Upper lobe of left lung (tissue), 6 donors: ENCODE results near the gene CDKN1C. TPM values are rescaled to one million over a fixed set of nuclear protein-coding genes. Genes with fewer than 3 reads are reported as not detected.

Source experiments
- ATAC-seq, 2 donors: fragments of 200-7000 bp; cut with Tn5 transposase; one replicate each; pipeline ENCODE4 v1.9.1; 2022; ENCODE audit warnings: mild to moderate bottlenecking in 2 of 2, moderate library complexity in 2 of 2; ENCODE audit not compliant: low FRiP score in 2 of 2
- DNase-seq, 2 donors: peaks; one replicate each; pipeline ENCODE4 v3.0.0-alpha.2; 2019 to 2020
- H3K27ac ChIP-seq, 4 donors: fragments of 200-600 bp; sonication (generic); one replicate each; pipeline ENCODE4 v1.5.1; 2016 to 2019
- H3K27me3 ChIP-seq, 4 donors: fragments of 200-600 bp; sonication (generic); one replicate each; pipeline ENCODE4 v1.5.1; 2017 to 2019
- H3K36me3 ChIP-seq, 4 donors: fragments of 200-600 bp; sonication (generic); one replicate each; pipeline ENCODE4 v1.5.1; 2016 to 2019
- H3K4me1 ChIP-seq, 4 donors: fragments of 200-600 bp; sonication (generic); one replicate each; pipeline ENCODE4 v1.5.1; 2018 to 2019
- H3K4me3 ChIP-seq, 4 donors: fragments of 200-600 bp; sonication (generic); one replicate each; pipeline ENCODE4 v1.5.1; 2017 to 2019; ENCODE audit warnings: mild to moderate bottlenecking in 2 of 4, moderate library complexity in 1 of 4
- H3K9me3 ChIP-seq, 4 donors: fragments of 200-600 bp; sonication (generic); one replicate each; pipeline ENCODE4 v1.5.1; 2018 to 2019
- CTCF ChIP-seq, 6 experiments: fragments of 450-650 bp in 4 of 6; fragments of 200-600 bp in 2 of 6; sonication (generic) in 2 of 6; IDR thresholded peaks; one replicate each; pipeline ENCODE4 v1.5.1; 2016 to 2019; ENCODE audit warnings: antibody characterized with exemption in 6 of 6
- EP300 ChIP-seq, 4 donors: sonication (generic); formaldehyde crosslinking; IDR thresholded peaks; one replicate each; pipeline ENCODE4 v1.5.1; 2017; ENCODE audit warnings: antibody characterized with exemption in 4 of 4, control low read depth in 2 of 4
- POLR2A ChIP-seq, 4 donors: fragments of 450-650 bp; IDR thresholded peaks; one replicate each; pipeline ENCODE4 v1.5.1; 2016 to 2017; ENCODE audit warnings: antibody characterized with exemption in 4 of 4, mild to moderate bottlenecking in 2 of 4
- POLR2AphosphoS5 ChIP-seq, 2 donors: sonication (generic); formaldehyde crosslinking; IDR thresholded peaks; one replicate each; pipeline ENCODE4 v1.5.1; 2017; ENCODE audit warnings: antibody characterized with exemption in 2 of 2
- WGBS, 2 donors: methylation state at CpG; one replicate each; pipeline ENCODE4 v1.1.5; 2017 to 2018; 5-methylcytosine and 5-hydroxymethylcytosine counted together
- total RNA-seq, 6 donors: library from RNA; depleted of rRNA in 4 of 6; stranded (reverse); fragments of >200 nt in 4 of 6; gene quantifications; one replicate each; pipeline versions ENCODE4 v1.1.0 to v1.2.1, GENCODE V29; 2016 to 2021
- donor health status: DM: no; HTN: no; CAD: no; lungs with moderate emphysema.
- donor health status: DM: no; HTN: yes; CAD: no; lungs with severe emphysema.

Gene CDKN1C
- total RNA-seq, 6 donors from 2014 or later = 23.4 to 71.9 (median 33.6) TPM

GRCh38 chr11:2867722-2868505 lies 17.7 kb downstream of the CDKN1C start:
- peak overlapping the region in 1 of 4 donors; percentile 48 for H3K27ac ChIP-seq
- 50 to 54% methylated on average over 25 of the region's 25 CpGs for WGBS, 2 donors
- TF ChIP-seq POLR2A (IDR thresholded peaks at IDR 0.05) = no peak
- TF ChIP-seq CTCF (IDR thresholded peaks at IDR 0.05) = no peak
- TF ChIP-seq POLR2AphosphoS5 (IDR thresholded peaks at IDR 0.05) = no peak
- no peak for TF ChIP-seq EP300 (IDR thresholded peaks at IDR 0.05)
- no peaks in the 10 kb centered on the region for H3K9me3 ChIP-seq
- peak overlapping the region in 3 of 4 donors; percentile 18 to 38 (median 28) for H3K4me3 ChIP-seq
- peaks cover 0 to 20% (median 8%) of the 10 kb centered on the region in 4 donors for H3K27me3 ChIP-seq
- H3K4me1 ChIP-seq = peaks cover 9 to 33% (median 24%) of the 10 kb centered on the region in 4 donors
- DNase-seq (peak in 1 of 2 donors; percentile 40), ATAC-seq (no peak)
- no peaks in the 10 kb centered on the region for H3K36me3 ChIP-seq

GRCh38 chr11:2867142-2867541 lies 18.4 kb downstream of the CDKN1C start:
- no peak overlapping the region for H3K4me3 ChIP-seq
- H3K36me3 ChIP-seq = no peaks in the 10 kb centered on the region
- no peaks in the 10 kb centered on the region for H3K9me3 ChIP-seq
- H3K27me3 ChIP-seq = peaks cover 0 to 28% (median 12%) of the 10 kb centered on the region in 4 donors
- DNase-seq = no peak
- H3K27ac ChIP-seq = no peak overlapping the region
- peaks cover 15 to 41% (median 30%) of the 10 kb centered on the region in 4 donors for H3K4me1 ChIP-seq
- no peak for TF ChIP-seq POLR2AphosphoS5 (IDR thresholded peaks at IDR 0.05)
- no peak for ATAC-seq
- 78 to 92% methylated on average over 3 to 5 of the region's 5 CpGs for WGBS, 2 donors

GRCh38 chr11:2865922-2866577 lies 19.5 kb downstream of the CDKN1C start:
- DNase-seq (no peak), ATAC-seq (no peak)
- Histone ChIP-seq H3K27ac (no peak overlapping the region), H3K9me3 (no peaks in the 10 kb centered on the region), H3K4me1 (peaks cover 15 to 35% (median 22%) of the 10 kb centered on the region in 4 donors), H3K36me3 (no peaks in the 10 kb centered on the region), H3K27me3 (peaks cover 0 to 30% (median 13%) of the 10 kb centered on the region in 4 donors), H3K4me3 (no peak overlapping the region)
- 83 to 84% methylated on average over 11 of the region's 11 CpGs for WGBS, 2 donors
- TF ChIP-seq EP300 (IDR thresholded peaks at IDR 0.05) = no peak

DNA sequence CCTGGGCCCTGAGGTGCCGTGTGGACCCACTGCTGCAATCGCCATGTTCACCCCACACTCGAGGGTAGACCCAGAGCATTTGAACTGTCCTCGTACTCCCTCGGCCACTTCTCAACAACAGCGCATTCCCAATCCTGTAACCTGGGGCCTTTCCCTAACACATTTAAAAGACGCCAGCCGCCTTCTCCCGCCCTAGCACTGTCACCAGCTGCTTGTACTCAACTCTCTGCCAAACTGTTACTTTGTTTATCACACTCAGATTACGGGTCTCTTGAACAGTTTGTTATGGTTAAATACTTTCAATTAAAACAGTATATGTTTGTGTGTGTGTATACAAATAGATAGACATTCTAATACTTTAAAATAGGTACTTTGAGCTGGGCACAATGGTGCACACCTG lies 20.7 kb downstream of the CDKN1C start:
- no peak for ATAC-seq
- WGBS, 2 donors = 81 to 82% methylated on average over 10 of the region's 10 CpGs
- H3K27ac ChIP-seq = no peak overlapping the region

GRCh38 chr11:2863276-2863618 lies 22.3 kb downstream of the CDKN1C start:
- DNase-seq = peak in 1 of 2 donors; percentile 36
- WGBS, 2 donors = 84 to 93% methylated on average over 11 to 13 of the region's 13 CpGs

More for the DNA sequence above, 20.7 kb downstream of the CDKN1C start:
- peaks cover 10 to 32% (median 16%) of the 10 kb centered on the region in 4 donors for H3K4me1 ChIP-seq
- H3K36me3 ChIP-seq = no peaks in the 10 kb centered on the region
- TF ChIP-seq POLR2A (IDR thresholded peaks at IDR 0.05) (no peak), POLR2AphosphoS5 (IDR thresholded peaks at IDR 0.05) (peak in 1 of 2 donors; percentile 56)
- H3K9me3 ChIP-seq = no peaks in the 10 kb centered on the region
- peak in 1 of 2 donors; percentile 50 for DNase-seq
- H3K4me3 ChIP-seq = no peak overlapping the region
- peaks cover 0 to 28% (median 13%) of the 10 kb centered on the region in 4 donors for H3K27me3 ChIP-seq

More at GRCh38 chr11:2863276-2863618, 22.3 kb downstream of the CDKN1C start:
- Histone ChIP-seq H3K4me1 (peaks cover 10 to 19% (median 12%) of the 10 kb centered on the region in 4 donors), H3K27me3 (peaks cover 0 to 15% (median 6%) of the 10 kb centered on the region in 4 donors), H3K36me3 (no peaks in the 10 kb centered on the region), H3K4me3 (peak overlapping the region in 1 of 4 donors; percentile 30), H3K27ac (peak overlapping the region in 3 of 4 donors; percentile 27 to 45 (median 35)), H3K9me3 (no peaks in the 10 kb centered on the region)
- no peak for TF ChIP-seq POLR2A (IDR thresholded peaks at IDR 0.05)
- no peak for TF ChIP-seq EP300 (IDR thresholded peaks at IDR 0.05)
- TF ChIP-seq CTCF (IDR thresholded peaks at IDR 0.05) = no peak
- TF ChIP-seq POLR2AphosphoS5 (IDR thresholded peaks at IDR 0.05) = no peak
- ATAC-seq = no peak
